Measurements from ENCODE around the gene TXN2.

Gene TXN2

GRCh38 chr22:36480941-36481392 lies 473 bp downstream of the TXN2 start:
- DNase-seq, result no peak

GRCh38 chr22:36478966-36479365 lies 2.5 kb downstream of the TXN2 start:
- no peak for DNase-seq

- no peak for DNase-seq
Measured at GRCh38 chr22:36475341-36475740, 6.1 kb downstream of the TXN2 start.

GRCh38 chr22:36472689-36473088 lies 8.8 kb downstream of the TXN2 start:
- no peak for DNase-seq

- no peak for DNase-seq
Measured at GRCh38 chr22:36471341-36471821, 10.1 kb downstream of the TXN2 start.

GRCh38 chr22:36470994-36471331 lies 10.5 kb downstream of the TXN2 start:
- DNase-seq, result no peak

GRCh38 chr22:36470162-36470993 lies 11.1 kb downstream of the TXN2 start:
- DNase-seq, result peak; percentile 78

- no peak for DNase-seq
Measured at GRCh38 chr22:36469094-36469710, 12.2 kb downstream of the TXN2 start.

DNA sequence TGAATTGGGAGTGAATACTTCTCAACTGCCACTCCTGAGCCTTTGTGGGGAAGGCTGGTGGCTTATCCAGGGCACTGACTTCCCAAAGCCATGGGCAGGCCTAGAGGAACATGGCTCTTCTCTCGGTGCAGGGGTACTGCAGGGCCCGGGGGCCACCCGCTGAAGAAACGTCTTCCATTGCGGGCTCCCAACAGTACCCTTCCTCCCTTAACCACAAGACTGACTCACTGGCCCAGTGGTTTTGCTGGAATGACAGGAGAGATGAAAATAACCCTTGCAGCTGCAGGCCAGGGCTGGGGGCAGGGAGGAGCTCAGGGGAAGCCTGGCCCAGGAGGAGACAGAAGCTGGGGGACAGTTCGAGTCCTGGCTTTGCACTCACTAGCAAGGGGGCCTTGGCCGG lies 13.5 kb downstream of the TXN2 start:
- DNase-seq, result peak; percentile 92

DNA sequence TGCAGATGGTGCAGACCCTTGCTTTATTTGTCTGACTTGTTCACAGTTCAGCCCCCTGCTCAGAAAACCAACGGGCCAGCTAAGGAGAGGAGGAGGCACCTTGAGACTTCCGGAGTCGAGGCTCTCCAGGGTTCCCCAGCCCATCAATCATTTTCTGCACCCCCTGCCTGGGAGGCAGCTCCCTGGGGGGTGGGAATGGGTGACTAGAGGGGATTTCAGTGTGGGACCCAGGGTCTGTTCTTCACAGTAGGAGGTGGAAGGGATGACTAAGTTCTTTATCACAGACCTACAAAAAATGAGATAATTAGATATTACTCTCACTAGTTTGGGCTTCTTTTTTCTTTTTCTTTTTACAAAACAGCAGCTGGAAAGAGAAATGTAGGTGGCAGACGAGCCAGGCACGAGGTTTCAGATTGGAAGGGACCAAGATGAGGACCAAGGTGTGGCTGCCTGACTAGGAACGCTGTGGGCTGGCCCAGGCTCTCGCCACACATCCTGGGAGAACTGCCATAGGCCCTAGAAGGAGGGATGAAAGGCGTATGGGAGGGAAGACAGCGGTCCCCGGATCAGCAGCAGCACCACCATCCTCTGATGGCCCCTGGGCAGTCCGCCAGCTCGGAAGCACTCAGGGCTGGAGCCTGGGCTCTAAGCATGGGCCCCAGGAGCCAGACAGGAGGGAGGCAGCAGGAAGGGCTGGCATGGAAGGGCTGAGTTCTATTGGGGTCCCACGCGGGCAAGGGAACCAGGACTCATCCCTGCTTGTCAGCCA lies 14.2 kb downstream of the TXN2 start:
- DNase-seq, result peak; percentile 63

DNA sequence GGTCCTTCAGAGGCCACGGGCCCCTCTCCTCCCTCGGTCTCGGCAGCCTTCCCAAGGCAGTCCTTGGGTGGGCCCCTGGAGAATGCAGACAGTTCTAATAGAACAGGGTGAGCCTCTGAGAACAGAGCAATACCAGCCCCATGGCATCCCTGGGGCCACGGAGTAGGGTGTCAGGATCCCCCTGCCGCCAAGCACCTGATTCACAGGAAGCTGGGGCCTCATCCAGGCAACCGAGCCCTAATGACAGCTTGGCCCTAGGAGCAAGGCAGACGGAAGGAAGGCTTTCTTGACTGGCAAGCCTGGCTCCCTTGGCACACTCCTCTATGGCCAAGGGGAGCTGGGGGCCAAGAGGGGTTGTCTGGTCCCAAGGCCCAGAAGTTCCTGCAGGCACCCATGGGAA lies 15.2 kb downstream of the TXN2 start:
- no peak for DNase-seq

GRCh38 chr22:36465232-36466021 lies 16.0 kb downstream of the TXN2 start:
- DNase-seq, result peak; percentile 99

DNA sequence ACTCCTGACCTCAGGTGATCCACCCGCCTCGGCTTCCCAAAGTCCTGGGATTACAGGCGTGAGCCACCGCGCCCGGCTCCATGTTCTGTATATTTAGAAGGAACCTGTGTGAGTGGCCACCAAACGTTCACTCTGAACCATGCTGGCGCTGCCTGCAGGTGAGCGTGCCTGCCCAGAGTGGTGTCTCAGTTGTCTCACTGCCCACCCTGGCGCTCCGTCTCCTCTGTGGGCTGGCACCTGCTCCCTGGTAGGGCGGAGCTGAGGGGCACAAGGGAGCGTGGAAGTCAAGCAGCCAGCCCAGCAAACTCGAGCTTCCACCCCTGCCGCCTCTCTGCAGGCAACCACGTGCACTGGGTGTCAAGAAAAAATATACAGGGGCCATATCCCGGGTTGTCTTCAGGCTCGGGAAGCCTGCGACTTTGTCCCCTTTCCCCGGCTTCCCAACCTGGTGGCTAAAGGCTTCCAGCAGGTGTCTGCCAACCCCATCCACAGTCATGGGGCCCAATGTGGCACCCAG lies 16.7 kb downstream of the TXN2 start:
- DNase-seq, result no peak

DNA sequence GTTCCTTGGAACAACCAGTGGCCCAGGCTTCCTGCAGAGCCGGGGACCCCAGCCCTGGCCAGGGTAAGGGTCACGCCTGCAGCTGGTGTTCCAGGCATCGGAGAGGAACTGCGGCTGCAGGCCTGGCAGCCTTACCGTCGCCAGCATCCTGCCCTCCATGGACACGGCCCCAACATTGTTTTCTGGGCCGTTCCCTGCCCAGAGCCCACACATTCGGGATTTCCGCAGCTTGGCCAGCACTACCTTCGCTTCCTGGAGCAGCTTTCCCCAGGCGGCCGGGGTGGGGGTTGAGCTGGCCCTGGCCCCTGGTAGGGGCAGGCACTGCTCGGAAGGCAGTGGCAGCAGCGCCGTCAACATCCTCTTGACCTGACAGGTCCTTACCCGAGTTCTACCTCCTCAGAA lies 17.7 kb downstream of the TXN2 start:
- no peak for DNase-seq

DNA sequence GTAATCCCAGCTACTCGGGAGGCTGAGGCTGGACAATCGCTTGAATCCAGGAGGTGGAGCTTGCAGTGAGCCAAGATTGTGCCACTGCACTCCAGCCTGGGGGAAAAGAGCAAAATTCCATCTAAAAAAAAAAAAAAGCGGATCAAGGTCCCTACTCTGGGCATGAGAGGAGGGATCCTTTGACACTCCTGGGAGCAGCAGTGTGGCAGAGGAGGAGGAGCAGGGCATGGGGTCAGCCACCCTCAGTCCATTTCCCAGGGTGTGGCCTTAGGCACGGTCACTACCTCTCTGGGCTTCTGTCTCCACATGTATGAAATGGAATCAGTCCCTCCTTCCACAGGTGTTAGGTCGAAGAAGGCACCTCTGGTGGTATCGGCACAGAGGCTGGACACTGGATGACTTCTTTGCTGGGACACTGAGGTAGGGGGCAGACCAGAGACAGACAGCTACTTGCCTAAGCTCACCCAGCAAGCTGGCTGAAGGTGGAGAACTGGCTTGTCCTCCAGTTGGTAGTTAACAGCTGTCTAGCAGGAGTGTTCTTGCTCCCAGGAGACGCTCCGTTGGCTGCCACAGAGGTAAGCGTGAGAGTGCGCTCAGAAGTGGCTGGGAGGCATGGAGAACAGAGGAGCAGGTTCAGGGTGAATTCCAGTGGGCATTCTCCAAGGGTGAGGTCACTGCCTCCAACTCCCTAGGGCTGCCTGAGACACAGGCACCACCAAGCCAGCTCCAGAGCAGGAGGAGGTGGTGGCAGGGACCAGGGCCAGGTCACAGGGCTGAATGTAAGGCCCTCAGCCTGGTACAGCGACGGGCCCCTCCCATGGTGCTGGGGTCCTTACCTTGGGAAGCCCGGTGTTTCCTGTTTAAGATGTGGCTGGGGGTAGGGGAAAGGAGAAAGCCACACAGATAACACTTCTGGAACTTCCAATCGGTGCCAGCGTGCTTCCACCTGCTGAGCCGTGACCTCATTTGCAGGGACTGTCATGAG lies 19.5 kb downstream of the TXN2 start:
- DNase-seq, result peak; percentile 99

GRCh38 chr22:36460202-36460601 lies 21.2 kb downstream of the TXN2 start:
- no peak for DNase-seq

DNA sequence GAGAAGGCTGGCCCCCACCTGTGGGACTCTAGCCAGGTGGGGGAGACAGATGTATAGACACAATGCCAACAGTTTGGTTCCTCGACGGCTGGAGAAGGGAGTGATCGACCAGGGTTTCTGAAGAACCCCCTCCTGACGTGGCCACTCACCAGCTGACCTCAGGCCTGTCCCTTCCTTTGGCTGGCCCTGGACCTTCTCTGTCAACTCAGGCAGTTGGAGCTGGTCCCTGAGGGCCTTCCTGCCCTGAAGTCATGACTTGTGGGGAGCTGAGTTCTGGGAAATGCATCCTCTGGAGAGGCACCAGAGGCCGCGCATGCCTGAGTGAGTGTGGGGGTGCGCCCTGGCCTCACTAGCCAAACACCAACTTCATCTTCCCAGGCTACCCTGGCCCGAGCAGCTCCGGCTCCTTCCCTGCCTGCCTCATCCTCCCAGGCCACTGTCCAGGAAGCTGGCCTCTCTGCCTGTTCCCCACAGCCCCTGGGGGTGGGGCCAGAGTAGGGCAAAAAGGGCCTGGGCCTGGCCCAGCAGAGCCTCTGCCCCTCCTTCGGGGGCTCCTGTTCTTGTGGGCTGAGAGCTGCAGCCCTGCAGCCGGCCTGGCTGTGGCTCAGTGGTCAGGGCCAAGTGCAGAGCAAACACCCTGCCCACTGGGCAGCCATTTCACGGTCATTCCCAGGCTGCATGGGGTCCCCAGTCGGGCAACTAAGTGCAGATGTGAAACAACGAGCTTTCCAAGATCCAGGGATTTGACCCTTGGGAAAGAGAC lies 23.6 kb downstream of the TXN2 start:
- no peak for DNase-seq

- DNase-seq, result no peak
Measured at GRCh38 chr22:36456464-36456845, 25.0 kb downstream of the TXN2 start.

DNA sequence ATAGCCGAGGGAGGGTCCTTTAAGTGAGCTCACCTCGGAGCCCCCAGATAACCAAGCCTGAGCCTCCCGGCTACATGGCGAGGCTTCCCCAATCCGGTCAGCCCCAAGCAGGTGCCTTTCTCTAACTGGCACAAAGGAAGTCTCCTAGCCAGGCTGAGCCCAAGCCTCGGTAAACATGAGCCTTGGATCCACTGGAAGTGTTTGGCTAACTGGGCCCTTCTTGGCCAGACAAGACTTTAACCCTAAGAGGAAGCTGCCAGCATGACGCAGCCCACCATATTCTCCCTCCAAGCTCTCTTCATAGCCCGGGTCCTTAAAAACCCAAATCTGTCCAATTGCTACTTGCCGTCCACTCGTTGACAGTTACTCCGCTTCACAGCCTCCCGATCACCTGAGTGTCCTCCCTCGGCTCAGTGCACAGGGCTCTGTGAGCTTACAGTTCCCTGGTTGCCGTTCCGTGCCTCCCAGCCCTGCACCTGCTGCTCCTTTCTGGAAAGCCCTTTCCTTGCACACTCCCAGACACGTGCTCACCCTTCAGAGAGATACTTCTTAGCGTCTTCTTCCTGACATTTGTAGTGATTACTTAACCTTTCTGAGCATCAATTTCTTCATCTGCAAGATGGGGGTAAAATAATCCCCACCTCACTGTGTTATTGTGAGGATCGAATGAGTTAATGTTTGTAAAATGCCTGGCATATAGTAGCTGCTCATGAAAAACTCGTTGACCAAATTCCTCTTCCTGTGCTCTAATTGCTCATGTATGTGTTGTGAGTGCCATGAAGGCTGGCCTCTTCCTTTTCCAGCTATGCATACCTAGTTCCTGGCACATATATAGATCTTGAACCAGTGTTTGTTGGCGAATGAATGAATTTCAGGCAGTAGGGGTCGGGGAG lies 25.6 kb downstream of the TXN2 start:
- no peak for DNase-seq

Measured in kidney glomerular epithelial cell (primary cell).